Hepatocyte (in vitro differentiated cells): ENCODE data around the gene RPS3A. TPM values are rescaled to one million over a fixed set of nuclear protein-coding genes. Genes with fewer than 3 reads are reported as not detected.
"Not testable (repeated sequence)": the region's sequence is repeated elsewhere in the genome, so short reads cannot be mapped to it uniquely, and the experiment has no call there.

Experiments used
- DNase-seq: peaks from one replicate; pipeline ENCODE4 v3.0.0-alpha.2; 2016; ENCODE audit warnings: low spot score
- H2AFZ ChIP-seq: fragments of 200-600 bp; sonication (generic); 2 replicates; pipeline ENCODE4 v1.6.0; 2016; ENCODE audit warnings: antibody characterized with exemption, mild to moderate bottlenecking
- H3K27ac ChIP-seq: fragments of 200-600 bp; sonication (generic); 2 replicates; pipeline ENCODE4 v1.5.1; 2016; ENCODE audit warnings: mild to moderate bottlenecking
- H3K27me3 ChIP-seq: fragments of 200-600 bp; sonication (generic); 2 replicates; pipeline ENCODE4 v1.6.1; 2016
- H3K36me3 ChIP-seq: fragments of 200-600 bp; sonication (generic); replicated peaks from 2 replicates; pipeline ENCODE4 v1.5.1; 2016; ENCODE audit warnings: low read depth; ENCODE audit not compliant: insufficient read depth
- H3K4me1 ChIP-seq: fragments of 200-600 bp; sonication (generic); 2 replicates; pipeline ENCODE4 v1.5.1; 2016; ENCODE audit warnings: mild to moderate bottlenecking, moderate library complexity; ENCODE audit not compliant: insufficient read depth
- H3K4me2 ChIP-seq: fragments of 200-600 bp; sonication (generic); 2 replicates; pipeline ENCODE4 v1.6.0; 2016
- H3K4me3 ChIP-seq: fragments of 200-600 bp; sonication (generic); 2 replicates; pipeline ENCODE4 v1.5.1; 2016; ENCODE audit warnings: mild to moderate bottlenecking
- H3K79me2 ChIP-seq: fragments of 200-600 bp; sonication (generic); 2 replicates; pipeline ENCODE4 v1.6.0; 2017; ENCODE audit warnings: mild to moderate bottlenecking
- H3K9me2 ChIP-seq: fragments of 200-600 bp; sonication (generic); replicated peaks from 2 replicates; pipeline ENCODE4 v1.6.0; 2017; ENCODE audit warnings: mild to moderate bottlenecking; ENCODE audit not compliant: insufficient read depth
- H3K9me3 ChIP-seq: fragments of 200-600 bp; sonication (generic); 2 replicates; pipeline ENCODE4 v1.5.1; 2016; ENCODE audit warnings: low read depth, mild to moderate bottlenecking
- H4K20me1 ChIP-seq: fragments of 200-600 bp; sonication (generic); 2 replicates; pipeline ENCODE4 v1.6.0; 2016; ENCODE audit warnings: mild to moderate bottlenecking; ENCODE audit not compliant: insufficient read depth, poor library complexity, severe bottlenecking
- CTCF ChIP-seq: fragments of 200-600 bp; sonication (generic); IDR thresholded peaks from 2 replicates; pipeline ENCODE4 v1.5.1; 2016; ENCODE audit warnings: antibody characterized with exemption, mild to moderate bottlenecking; ENCODE audit not compliant: poor library complexity
- EZH2 ChIP-seq: fragments of 200-600 bp; sonication (generic); IDR thresholded peaks from 2 replicates; pipeline ENCODE4 v1.6.1; 2016; ENCODE audit warnings: antibody characterized with exemption, mild to moderate bottlenecking, borderline replicate concordance
- EZH2phosphoT487 ChIP-seq: fragments of 200-600 bp; sonication (generic); IDR thresholded peaks from one replicate; pipeline ENCODE4 v1.6.1; 2018; ENCODE audit warnings: antibody characterized with exemption, mild to moderate bottlenecking, low read depth, moderate library complexity; ENCODE audit not compliant: unreplicated experiment, severe bottlenecking
- WGBS: methylation state at CpG from one replicate; pipeline ENCODE4 v1.1.6; 2016; ENCODE audit warnings: low lambda C conversion rate; ENCODE audit errors: missing lambda C conversion rate; 5-methylcytosine and 5-hydroxymethylcytosine counted together
- polyA plus RNA-seq: library from polyadenylated mRNA; unstranded; fragments of >200 nt; fragmentation: Nextera tagmentation; extraction: Ambion mirVana; gene quantifications from 2 replicates; pipeline ENCODE4 v1.2.1, GENCODE V29; 2016
- total RNA-seq: library from RNA; depleted of rRNA; stranded (reverse); fragments of >200 nt; gene quantifications from 2 replicates; pipeline ENCODE4 v1.2.3, GENCODE V29; 2014

Gene RPS3A
- total RNA-seq, result 4,013 and 4,409 TPM in 2 replicates
- 732 and 755 TPM in 2 replicates for polyA plus RNA-seq

GRCh38 chr4:151099229-151099975 is at the start of gene RPS3A:
TSS of gene RPS3A (plus strand) at chr4:151099628. CDS start at chr4:151099653, 25 bp downstream.
- peaks cover 40% of the 10 kb centered on the region for H4K20me1 ChIP-seq
- H3K4me2 ChIP-seq, result peak within 1 kb of the TSS; percentile 98
- H3K4me3 ChIP-seq, result peak within 1 kb of the TSS; percentile 79
- peak within 1 kb of the TSS; percentile 61 for H2AFZ ChIP-seq
- H3K36me3 ChIP-seq, result no peaks in the 10 kb centered on the region
- H3K27me3 ChIP-seq, result no peaks in the 10 kb centered on the region
- no peaks in the 10 kb centered on the region for H3K9me3 ChIP-seq
- no peaks in the 10 kb centered on the region for H3K9me2 ChIP-seq
- TF ChIP-seq EZH2 (no peak), CTCF (peak; percentile 92)
- DNase-seq, result peak; percentile 97
- H3K27ac ChIP-seq, result peak within 1 kb of the TSS; percentile 96
- H3K79me2 ChIP-seq, result peaks cover 35% of the 10 kb centered on the region
- H3K4me1 ChIP-seq, result peaks cover 16% of the 10 kb centered on the region
- WGBS, result 2% methylated on average over 69 of the region's 69 CpGs

GRCh38 chr4:151052785-151053184 is 46.6 kb upstream of the RPS3A start:
- Histone ChIP-seq H3K4me3 (no peak overlapping the region), H3K36me3 (no peaks in the 10 kb centered on the region), H3K27me3 (no peaks in the 10 kb centered on the region), H3K9me2 (no peaks in the 10 kb centered on the region), H3K9me3 (no peaks in the 10 kb centered on the region), H3K4me1 (no peaks in the 10 kb centered on the region), H3K79me2 (no peaks in the 10 kb centered on the region), H2AFZ (no peak overlapping the region), H3K27ac (no peak overlapping the region), H4K20me1 (no peaks in the 10 kb centered on the region), H3K4me2 (no peak overlapping the region)
- DNase-seq, result no peak
- 95% methylated on average over 3 of the region's 3 CpGs for WGBS
- TF ChIP-seq CTCF (no peak), EZH2phosphoT487 (no peak), EZH2 (no peak)

- no peaks in the 10 kb centered on the region for H3K9me2 ChIP-seq
- H3K4me3 ChIP-seq, result no peak overlapping the region
- no peak overlapping the region for H2AFZ ChIP-seq
- WGBS, result 54% methylated on average over 1 of the region's 1 CpG
- TF ChIP-seq EZH2 (no peak), CTCF (no peak), EZH2phosphoT487 (no peak)
- no peak for DNase-seq
- no peak overlapping the region for H3K4me2 ChIP-seq
- no peaks in the 10 kb centered on the region for H3K4me1 ChIP-seq
- no peak overlapping the region for H3K27ac ChIP-seq
- H3K27me3 ChIP-seq, result no peaks in the 10 kb centered on the region
- H3K36me3 ChIP-seq, result no peaks in the 10 kb centered on the region
- H3K79me2 ChIP-seq, result no peaks in the 10 kb centered on the region
- no peaks in the 10 kb centered on the region for H4K20me1 ChIP-seq
- no peaks in the 10 kb centered on the region for H3K9me3 ChIP-seq
These were observed 43.9 kb upstream of the RPS3A start for GRCh38 chr4:151055539-151055938.

- H3K79me2 ChIP-seq, H4K20me1 ChIP-seq, H2AFZ ChIP-seq, H3K4me2 ChIP-seq, H3K36me3 ChIP-seq, H3K9me2 ChIP-seq, H3K27me3 ChIP-seq, H3K4me1 ChIP-seq, DNase-seq, H3K27ac ChIP-seq, H3K9me3 ChIP-seq, H3K4me3 ChIP-seq: not testable (repeated sequence)
- 98% methylated on average over 3 of the region's 3 CpGs for WGBS
These were observed 36.3 kb upstream of the RPS3A start for GRCh38 chr4:151063143-151063542.
